K562 (cell line): ENCODE measurements around the gene CRADD. TPM values are rescaled to one million over a fixed set of nuclear protein-coding genes. Genes with fewer than 3 reads are reported as not detected.

ENCODE experiments used
- ATAC-seq: fragments of 200-7000 bp; cut with Tn5 transposase; 3 replicates; pipeline ENCODE4 v1.9.1; 2020; ENCODE audit warnings: moderate library complexity
- BruUV-seq: library from RNA; stranded (reverse); fragments of 400-500 nt; replicated peaks from 2 replicates; lab custom pipeline; 2021; lab: Mats Ljungman, UMichigan
- CTCF ChIA-PET: fragments of 300-600 bp; formaldehyde crosslinking; extraction: SDS; loops from one replicate; lab custom pipeline; 2021; ENCODE audit warnings: low intra/inter-chr PET ratio; lab: Yijun Ruan, JAX
- POLR2A ChIA-PET: fragments of 300-600, 350-650 bp; sonication (Branson Sonifier 250); formaldehyde crosslinking; extraction: SDS; loops from one replicate; lab custom pipeline; 2021; ENCODE audit warnings: antibody characterized with exemption, inconsistent platforms; lab: Yijun Ruan, JAX
- DNase-seq, 4 experiments: peaks; one replicate each; pipeline versions ENCODE4 v3.0.0 to v3.0.0-alpha.2; 2011 to 2018; ENCODE audit warnings: low spot score in 3 of 4, mixed read lengths in 3 of 4; ENCODE audit errors: extremely low read depth in 1 of 4
- FAIRE-seq: peaks from 2 replicates; lab custom pipeline; 2011; peaks lifted over from hg19 to GRCh38; lab: Jason Lieb, UNC
- H2AFZ ChIP-seq: 2 replicates; pipeline ENCODE4 v1.6.0; 2011; ENCODE audit warnings: low read depth, low read length, control low read depth, inconsistent platforms
- H3K27ac ChIP-seq: fragments of 200-600 bp; 3 replicates; pipeline ENCODE4 v1.8.0; 2011; ENCODE audit warnings: low read depth, mild to moderate bottlenecking, control low read depth, inconsistent platforms, low read length, moderate library complexity, mixed read lengths; ENCODE audit errors: extremely low read depth
- H3K27me3 ChIP-seq, 2 experiments: fragments of 300-600 bp in 1 of 2; 2 replicates in 1 of 2; 3 replicates in 1 of 2; pipeline versions ENCODE4 v1.6.0 to v1.8.0; 2011; ENCODE audit warnings: inconsistent platforms in 2 of 2, low read length in 2 of 2, mild to moderate bottlenecking in 1 of 2, mixed read lengths in 1 of 2, moderate library complexity in 1 of 2; ENCODE audit not compliant: control insufficient read depth in 2 of 2, insufficient read depth in 2 of 2
- H3K36me3 ChIP-seq: fragments of 300-600 bp; 3 replicates; pipeline ENCODE4 v1.8.0; 2011; ENCODE audit warnings: mild to moderate bottlenecking, low read length, inconsistent platforms; ENCODE audit not compliant: control insufficient read depth, insufficient read depth
- H3K4me1 ChIP-seq, 2 experiments: fragments of 200-600 bp in 1 of 2; replicated peaks in 1 of 2; 2 replicates in 1 of 2; 3 replicates in 1 of 2; pipeline versions ENCODE4 v1.5.1 to v1.8.0; 2011; ENCODE audit warnings: inconsistent platforms in 2 of 2, low read length in 2 of 2, mild to moderate bottlenecking in 1 of 2, mixed read lengths in 1 of 2, moderate library complexity in 1 of 2; ENCODE audit not compliant: control insufficient read depth in 2 of 2, insufficient read depth in 2 of 2
- H3K4me2 ChIP-seq: 2 replicates; pipeline ENCODE4 v1.6.1; 2011; ENCODE audit warnings: low read length, control low read depth, inconsistent platforms, mixed read lengths; ENCODE audit not compliant: insufficient read depth
- H3K4me3 ChIP-seq: fragments of 200-600 bp; sonication (generic), shearing (Covaris generic); 2 replicates; pipeline ENCODE4 v1.5.1; 2016; ENCODE audit warnings: control low read depth, inconsistent platforms
- H3K79me2 ChIP-seq: fragments of 200-600 bp; 3 replicates; pipeline ENCODE4 v1.8.0; 2011; ENCODE audit warnings: low read length, inconsistent platforms; ENCODE audit not compliant: control insufficient read depth, insufficient read depth
- H3K9ac ChIP-seq, 2 experiments: 2 replicates each; pipeline versions ENCODE4 v1.6.0 to v1.6.1; 2011; ENCODE audit warnings: low read depth in 2 of 2, low read length in 2 of 2, control low read depth in 1 of 2, inconsistent platforms in 1 of 2, mild to moderate bottlenecking in 1 of 2, mixed read lengths in 1 of 2; ENCODE audit not compliant: insufficient read depth in 1 of 2
- H3K9me1 ChIP-seq: one replicate; pipeline ENCODE4 v1.6.0; 2011; ENCODE audit warnings: inconsistent platforms, mild to moderate bottlenecking, low read length, moderate library complexity; ENCODE audit not compliant: control insufficient read depth, insufficient read depth
- H3K9me3 ChIP-seq: replicated peaks from 2 replicates; pipeline ENCODE4 v1.5.1; 2011; ENCODE audit warnings: low read depth, low read length, inconsistent platforms; ENCODE audit not compliant: control insufficient read depth, insufficient read depth
- H4K20me1 ChIP-seq: replicated peaks from 2 replicates; pipeline ENCODE4 v1.6.1; 2011; ENCODE audit warnings: low read length, inconsistent platforms, mixed read lengths; ENCODE audit not compliant: control insufficient read depth, insufficient read depth
- CEBPG ChIP-seq, 3 experiments: fragments of 200-800 bp in 1 of 3; sonication (Bioruptor generic) in 1 of 3; sonication (generic) in 1 of 3; formaldehyde crosslinking in 1 of 3; IDR thresholded peaks in 2 of 3; conservative IDR thresholded peaks in 1 of 3; 2 replicates each; pipeline versions ENCODE4 v1.6.1 to v1.8.0; 2016 to 2022; ENCODE audit warnings: missing compliant biosample characterization in 2 of 3, missing genetic modification characterization in 2 of 3, mild to moderate bottlenecking in 1 of 3, missing genetic modification reagents in 1 of 3
- HCFC1 ChIP-seq: IDR thresholded peaks from 2 replicates; pipeline ENCODE4 v1.6.1; 2012; ENCODE audit warnings: low read depth, low read length, improper control_type of control experiment
- MXI1 ChIP-seq: IDR thresholded peaks from 2 replicates; pipeline ENCODE4 v1.6.1; 2011; ENCODE audit warnings: low read depth, mild to moderate bottlenecking, improper control_type of control experiment, low read length
- SIX5 ChIP-seq, 2 experiments: IDR thresholded peaks; 2 replicates each; pipeline ENCODE4 v1.6.1; 2011; ENCODE audit warnings: low read length in 2 of 2, borderline replicate concordance in 1 of 2, low read depth in 1 of 2, mild to moderate bottlenecking in 1 of 2, moderate library complexity in 1 of 2; ENCODE audit not compliant: insufficient read depth in 1 of 2
- SMARCC2 ChIP-seq: fragments of 450-650 bp; IDR thresholded peaks from 2 replicates; pipeline ENCODE4 v1.6.1; 2017; ENCODE audit warnings: antibody characterized with exemption, moderate library complexity, mild to moderate bottlenecking, low read depth
- SUPT5H ChIP-seq: fragments of 450-650 bp; IDR thresholded peaks from 2 replicates; pipeline ENCODE4 v1.6.1; 2016
- WGBS: fragments of 100-300 bp; shearing (Covaris generic); methylation state at CpG from one replicate; pipeline ENCODE4 v1.1.6; 2016; ENCODE audit warnings: low coverage, mixed read lengths; ENCODE audit not compliant: insufficient coverage; ENCODE audit errors: missing lambda C conversion rate; 5-methylcytosine and 5-hydroxymethylcytosine counted together
- in situ Hi-C: fragments of 300-500 bp; cut with MboI; formaldehyde crosslinking; loops from 4 replicates; pipeline ENCODE4 v1.15.0; 2018; ENCODE audit warnings: inconsistent platforms, mixed read lengths
- intact Hi-C: fragments of 100-400 bp; cut with micrococcal nuclease; formaldehyde crosslinking; loops from 2 replicates; pipeline ENCODE4 v1.14.2; 2022
- polyA plus RNA-seq, 8 experiments: library from polyadenylated mRNA; depleted of rRNA in 4 of 8; stranded (reverse) in 5 of 8; unstranded in 3 of 8; fragments of >200 nt; fragmentation: Nextera tagmentation in 2 of 8; fragmentation: Illumina TruSeq in 1 of 8; extraction: Ambion mirVana in 2 of 8; extraction: Trizol in 1 of 8; gene quantifications; 2 replicates each; pipeline versions ENCODE4 v1.2.1 to v1.2.3, GENCODE V29; 2011 to 2014; ENCODE audit warnings: inconsistent platforms in 1 of 8, missing spikeins in 1 of 8
- total RNA-seq, 7 experiments: library from RNA; depleted of rRNA in 6 of 7; stranded (reverse); fragments of >200 nt in 6 of 7; fragmentation: Illumina TruSeq in 2 of 7; extraction: Trizol in 2 of 7; gene quantifications; 2 replicates each; pipeline versions ENCODE4 v1.2.1 to v1.2.3, GENCODE V29; 2011 to 2021; ENCODE audit warnings: low replicate concordance in 1 of 7
- TF ChIP-seq, protein P1 (sequence below): sonication (generic); formaldehyde crosslinking; IDR thresholded peaks from 2 replicates; pipeline ENCODE4 v1.8.1; 2022; ENCODE audit warnings: missing genetic modification reagents
- TF ChIP-seq, protein P2 (sequence below), 2 experiments: IDR thresholded peaks in 1 of 2; conservative IDR thresholded peaks in 1 of 2; 2 replicates each; pipeline ENCODE4 v1.6.1; 2016; ENCODE audit warnings: low read depth in 2 of 2, mild to moderate bottlenecking in 1 of 2, missing compliant biosample characterization in 1 of 2, missing genetic modification characterization in 1 of 2, moderate library complexity in 1 of 2
- TF ChIP-seq, protein P3 (sequence below): sonication (generic); formaldehyde crosslinking; IDR thresholded peaks from 2 replicates; pipeline ENCODE4 v1.8.0; 2022; ENCODE audit warnings: missing genetic modification reagents, mild to moderate bottlenecking, borderline replicate concordance
- TF ChIP-seq, protein P4 (sequence below): fragments of 200-800 bp; sonication (Bioruptor generic); IDR thresholded peaks from 2 replicates; pipeline ENCODE4 v1.6.1; 2017; ENCODE audit warnings: missing genetic modification characterization, missing compliant biosample characterization
- TF ChIP-seq, protein P5 (sequence below): IDR thresholded peaks from 2 replicates; pipeline ENCODE4 v1.6.1; 2011; ENCODE audit warnings: borderline replicate concordance, low read depth, mild to moderate bottlenecking, moderate library complexity, low read length; ENCODE audit not compliant: insufficient read depth, poor library complexity, severe bottlenecking

Gene CRADD
- total and polyA plus RNA-seq, 9 of the 15 experiments (the other 6 are each of a cell fraction or from before 2014, with no cell fraction given): 20.5 to 41.1 (median 25.9) TPM

DNA sequence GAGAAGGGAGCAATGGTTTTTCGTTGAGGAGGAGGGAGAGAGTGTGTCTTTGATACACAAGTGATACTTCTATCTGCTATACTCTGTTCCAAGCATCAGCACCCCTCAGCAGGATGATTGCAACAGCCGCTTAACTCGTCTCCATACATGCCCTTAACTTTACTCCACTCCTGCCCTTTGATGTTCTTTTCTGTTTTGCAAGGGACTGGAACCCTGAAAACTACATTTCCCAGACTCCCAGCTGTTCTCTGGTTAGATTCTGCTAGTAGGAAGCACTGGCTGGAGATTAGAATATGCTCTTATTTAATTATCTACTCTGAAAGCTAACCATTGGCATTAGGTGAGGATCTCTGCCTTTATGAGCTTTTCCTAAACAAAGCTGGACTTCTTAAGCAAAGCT lies 23.5 kb upstream of the CRADD start:
- no peaks in the 10 kb centered on the region for H3K9me3 ChIP-seq
- no peak overlapping the region for H3K4me2 ChIP-seq
- in situ Hi-C loops: no loop called here
- no peaks in the 10 kb centered on the region for H4K20me1 ChIP-seq
- H3K27ac ChIP-seq: no peak overlapping the region
- no peaks in the 10 kb centered on the region for H3K4me1 ChIP-seq
- no TSS peak for BruUV-seq
- H3K9me1 ChIP-seq: no peaks in the 10 kb centered on the region
- H2AFZ ChIP-seq: no peak overlapping the region
- POLR2A ChIA-PET: interaction anchor here (0.5 to 1.3 kb wide), 3 partner anchors 29 to 38 kb away, joined by 3 to 4 read pairs (median 3); no protein-coding TSS in a partner anchor
- H3K27me3 ChIP-seq: no peaks in the 10 kb centered on the region
- ATAC-seq (peak; percentile 53; the same call in 2 of the 3 replicates), FAIRE-seq (no peak), DNase-seq (no peak)
- H3K79me2 ChIP-seq: no peaks in the 10 kb centered on the region
- H3K36me3 ChIP-seq: no peaks in the 10 kb centered on the region; the same call in 2 of the 3 replicates
- intact Hi-C loops: no loop called here
- no peak overlapping the region for H3K4me3 ChIP-seq
- H3K9ac ChIP-seq: no peak overlapping the region
- CTCF ChIA-PET: no interaction called here
- 18% methylated on average over 3 of the region's 3 CpGs for WGBS
- TF ChIP-seq, protein P1, sequence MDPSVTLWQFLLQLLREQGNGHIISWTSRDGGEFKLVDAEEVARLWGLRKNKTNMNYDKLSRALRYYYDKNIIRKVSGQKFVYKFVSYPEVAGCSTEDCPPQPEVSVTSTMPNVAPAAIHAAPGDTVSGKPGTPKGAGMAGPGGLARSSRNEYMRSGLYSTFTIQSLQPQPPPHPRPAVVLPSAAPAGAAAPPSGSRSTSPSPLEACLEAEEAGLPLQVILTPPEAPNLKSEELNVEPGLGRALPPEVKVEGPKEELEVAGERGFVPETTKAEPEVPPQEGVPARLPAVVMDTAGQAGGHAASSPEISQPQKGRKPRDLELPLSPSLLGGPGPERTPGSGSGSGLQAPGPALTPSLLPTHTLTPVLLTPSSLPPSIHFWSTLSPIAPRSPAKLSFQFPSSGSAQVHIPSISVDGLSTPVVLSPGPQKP (CRISPR knock-in tag): no peak
- TF ChIP-seq SMARCC2 (no peak), MXI1 (no peak), SIX5 (IDR thresholded peaks at IDR 0.05; ENCODE audit: borderline replicate concordance in 1 of 2, insufficient read depth in 1 of 2, low read depth in 1 of 2, low read length in 2 of 2) (0 out of 4 replicates have a peak, but pooled peaks of 1 of the 2 experiments have one; percentile 17), SUPT5H (no peak), HCFC1 (peak; percentile 64), CEBPG (CRISPR knock-in tag; IDR thresholded peaks at IDR 0.05) (no peak), CEBPG (tag; conservative IDR thresholded peaks at IDR 0.05 in 1 of 2, IDR thresholded peaks at IDR 0.05 in 1 of 2) (0 out of 4 replicates have a peak, but pooled peaks of 1 of the 2 experiments have one; percentile 17)
- TF ChIP-seq, protein P2, sequence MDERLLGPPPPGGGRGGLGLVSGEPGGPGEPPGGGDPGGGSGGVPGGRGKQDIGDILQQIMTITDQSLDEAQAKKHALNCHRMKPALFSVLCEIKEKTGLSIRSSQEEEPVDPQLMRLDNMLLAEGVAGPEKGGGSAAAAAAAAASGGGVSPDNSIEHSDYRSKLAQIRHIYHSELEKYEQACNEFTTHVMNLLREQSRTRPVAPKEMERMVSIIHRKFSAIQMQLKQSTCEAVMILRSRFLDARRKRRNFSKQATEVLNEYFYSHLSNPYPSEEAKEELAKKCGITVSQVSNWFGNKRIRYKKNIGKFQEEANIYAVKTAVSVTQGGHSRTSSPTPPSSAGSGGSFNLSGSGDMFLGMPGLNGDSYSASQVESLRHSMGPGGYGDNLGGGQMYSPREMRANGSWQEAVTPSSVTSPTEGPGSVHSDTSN (CRISPR knock-in tag; IDR thresholded peaks at IDR 0.05; ENCODE audit: low read depth): no peak
- TF ChIP-seq, protein P2 (tag; conservative IDR thresholded peaks at IDR 0.05; ENCODE audit: low read depth): no peak
- TF ChIP-seq, protein P3, sequence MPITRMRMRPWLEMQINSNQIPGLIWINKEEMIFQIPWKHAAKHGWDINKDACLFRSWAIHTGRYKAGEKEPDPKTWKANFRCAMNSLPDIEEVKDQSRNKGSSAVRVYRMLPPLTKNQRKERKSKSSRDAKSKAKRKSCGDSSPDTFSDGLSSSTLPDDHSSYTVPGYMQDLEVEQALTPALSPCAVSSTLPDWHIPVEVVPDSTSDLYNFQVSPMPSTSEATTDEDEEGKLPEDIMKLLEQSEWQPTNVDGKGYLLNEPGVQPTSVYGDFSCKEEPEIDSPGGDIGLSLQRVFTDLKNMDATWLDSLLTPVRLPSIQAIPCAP (CRISPR knock-in tag): no peak
- TF ChIP-seq, protein P4, sequence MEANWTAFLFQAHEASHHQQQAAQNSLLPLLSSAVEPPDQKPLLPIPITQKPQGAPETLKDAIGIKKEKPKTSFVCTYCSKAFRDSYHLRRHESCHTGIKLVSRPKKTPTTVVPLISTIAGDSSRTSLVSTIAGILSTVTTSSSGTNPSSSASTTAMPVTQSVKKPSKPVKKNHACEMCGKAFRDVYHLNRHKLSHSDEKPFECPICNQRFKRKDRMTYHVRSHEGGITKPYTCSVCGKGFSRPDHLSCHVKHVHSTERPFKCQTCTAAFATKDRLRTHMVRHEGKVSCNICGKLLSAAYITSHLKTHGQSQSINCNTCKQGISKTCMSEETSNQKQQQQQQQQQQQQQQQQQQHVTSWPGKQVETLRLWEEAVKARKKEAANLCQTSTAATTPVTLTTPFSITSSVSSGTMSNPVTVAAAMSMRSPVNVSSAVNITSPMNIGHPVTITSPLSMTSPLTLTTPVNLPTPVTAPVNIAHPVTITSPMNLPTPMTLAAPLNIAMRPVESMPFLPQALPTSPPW: no peak
- TF ChIP-seq, protein P5, sequence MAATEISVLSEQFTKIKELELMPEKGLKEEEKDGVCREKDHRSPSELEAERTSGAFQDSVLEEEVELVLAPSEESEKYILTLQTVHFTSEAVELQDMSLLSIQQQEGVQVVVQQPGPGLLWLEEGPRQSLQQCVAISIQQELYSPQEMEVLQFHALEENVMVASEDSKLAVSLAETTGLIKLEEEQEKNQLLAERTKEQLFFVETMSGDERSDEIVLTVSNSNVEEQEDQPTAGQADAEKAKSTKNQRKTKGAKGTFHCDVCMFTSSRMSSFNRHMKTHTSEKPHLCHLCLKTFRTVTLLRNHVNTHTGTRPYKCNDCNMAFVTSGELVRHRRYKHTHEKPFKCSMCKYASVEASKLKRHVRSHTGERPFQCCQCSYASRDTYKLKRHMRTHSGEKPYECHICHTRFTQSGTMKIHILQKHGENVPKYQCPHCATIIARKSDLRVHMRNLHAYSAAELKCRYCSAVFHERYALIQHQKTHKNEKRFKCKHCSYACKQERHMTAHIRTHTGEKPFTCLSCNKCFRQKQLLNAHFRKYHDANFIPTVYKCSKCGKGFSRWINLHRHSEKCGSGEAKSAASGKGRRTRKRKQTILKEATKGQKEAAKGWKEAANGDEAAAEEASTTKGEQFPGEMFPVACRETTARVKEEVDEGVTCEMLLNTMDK: no peak
